CD4-positive, alpha-beta T cell treated with Interleukin-21 for 1 hour (primary cell): ENCODE data around the gene RCSD1.
A peak's percentile ranks its signal among the peaks of the same experiment; 100 is the strongest.
"Not testable (repeated sequence)": the region's sequence is repeated elsewhere in the genome, so short reads cannot be mapped to it uniquely, and the experiment has no call there.

Experiments
- DNase-seq: peaks from one replicate; pipeline ENCODE4 v3.0.0-alpha.2; 2020

RCSD1 gene

DNA sequence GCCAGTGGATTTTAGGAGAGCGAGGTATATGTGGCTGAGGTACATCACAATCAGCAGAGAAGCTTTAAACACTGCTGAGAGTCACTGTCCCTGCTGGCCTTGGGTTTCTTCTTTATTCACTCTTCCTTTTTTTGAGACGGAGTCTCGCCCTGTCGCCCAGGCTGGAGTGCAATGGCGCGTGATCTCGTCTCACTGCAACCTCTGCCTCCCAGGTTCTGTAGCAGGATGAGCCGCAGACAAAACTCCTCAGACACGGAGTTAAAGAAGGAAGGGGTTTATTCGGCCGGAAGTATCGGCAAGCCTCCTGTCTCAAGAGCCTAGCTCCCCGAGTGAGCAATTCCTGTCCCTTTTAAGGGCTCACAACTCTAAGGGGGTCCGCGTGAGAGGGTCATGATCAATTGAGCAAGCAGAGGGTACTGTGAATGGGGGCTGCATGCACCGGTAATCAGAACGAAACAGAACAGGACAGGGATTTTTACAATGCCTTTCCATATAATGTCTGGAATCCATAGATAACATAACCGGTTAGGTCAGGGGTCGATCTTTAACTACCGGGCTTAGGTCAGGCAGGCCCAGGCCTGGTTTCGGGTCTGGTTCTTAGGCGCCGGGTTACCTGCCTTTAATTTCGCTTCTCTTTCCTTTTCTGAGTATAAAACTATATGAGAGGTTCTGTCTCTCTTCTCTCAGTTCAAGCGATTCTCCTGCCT is 89.8 kb downstream of the RCSD1 start:
- not testable (repeated sequence) for DNase-seq

DNA sequence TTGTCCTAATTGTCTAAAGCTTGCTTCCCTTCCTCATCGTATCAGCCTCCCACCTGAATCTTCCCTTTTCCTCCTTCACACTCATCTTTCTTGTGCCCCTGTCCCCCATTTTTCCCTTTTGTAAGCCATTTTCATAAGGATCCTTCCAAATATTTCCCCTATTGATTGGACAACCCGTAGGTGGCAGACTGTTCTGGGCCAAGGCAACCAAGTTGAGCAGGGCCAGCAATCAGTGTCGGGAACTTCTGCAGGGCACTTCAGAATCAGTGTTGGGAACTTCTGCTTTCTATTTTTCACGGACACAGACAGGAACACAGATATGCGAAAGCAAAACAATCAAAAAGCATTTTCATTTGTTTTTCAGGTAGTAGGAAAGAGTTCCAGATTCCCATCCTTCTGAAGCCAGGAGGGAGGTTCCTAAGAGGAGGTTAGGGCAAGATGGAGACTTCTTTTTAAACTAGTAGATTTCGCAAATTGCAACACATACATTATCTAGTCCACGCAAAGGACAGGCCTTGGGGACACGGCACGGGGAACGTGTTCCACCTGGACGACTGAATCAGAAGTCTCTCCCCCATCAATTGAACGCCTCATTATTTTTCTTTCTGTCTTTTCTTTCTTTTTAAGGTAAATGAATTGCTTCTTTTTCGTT is 91.1 kb downstream of the RCSD1 start:
- no peak for DNase-seq

DNA sequence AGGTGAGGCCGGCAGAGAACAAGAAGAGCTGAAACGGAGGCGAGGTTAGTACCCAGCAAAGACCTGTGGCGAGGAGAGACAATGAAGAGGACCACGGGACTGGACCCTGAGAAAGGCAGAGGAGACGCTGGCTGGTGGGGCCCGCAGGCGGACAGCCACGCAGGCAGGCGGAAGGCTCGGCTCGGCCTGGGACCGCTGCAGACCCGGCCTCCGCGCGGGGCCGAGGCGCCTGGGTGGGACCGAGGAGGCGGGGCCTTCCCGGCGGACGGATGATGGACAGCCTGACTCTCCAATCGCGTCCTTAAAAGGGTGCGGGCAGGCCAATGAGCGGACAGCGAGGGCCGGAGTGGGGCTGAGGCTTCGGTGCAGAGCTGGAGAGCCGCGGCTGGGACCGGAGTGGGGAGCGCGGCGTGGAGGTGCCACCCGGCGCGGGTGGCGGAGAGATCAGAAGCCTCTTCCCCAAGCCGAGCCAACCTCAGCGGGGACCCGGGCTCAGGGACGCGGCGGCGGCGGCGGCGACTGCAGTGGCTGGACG is 91.7 kb downstream of the RCSD1 start, which contains the start of gene MPZL1:
Gene MPZL1 (plus strand): TSS at position 366 of the 535 bp plus-strand sequence. CDS start 170 bp downstream, outside the sequence.
- peak; percentile 94 for DNase-seq

GRCh38 chr1:167722152-167722869 is 92.3 kb downstream of the RCSD1 start:
- DNase-seq: no peak

- DNase-seq: no peak
Measured at GRCh38 chr1:167722870-167723251, 92.8 kb downstream of the RCSD1 start.

DNA sequence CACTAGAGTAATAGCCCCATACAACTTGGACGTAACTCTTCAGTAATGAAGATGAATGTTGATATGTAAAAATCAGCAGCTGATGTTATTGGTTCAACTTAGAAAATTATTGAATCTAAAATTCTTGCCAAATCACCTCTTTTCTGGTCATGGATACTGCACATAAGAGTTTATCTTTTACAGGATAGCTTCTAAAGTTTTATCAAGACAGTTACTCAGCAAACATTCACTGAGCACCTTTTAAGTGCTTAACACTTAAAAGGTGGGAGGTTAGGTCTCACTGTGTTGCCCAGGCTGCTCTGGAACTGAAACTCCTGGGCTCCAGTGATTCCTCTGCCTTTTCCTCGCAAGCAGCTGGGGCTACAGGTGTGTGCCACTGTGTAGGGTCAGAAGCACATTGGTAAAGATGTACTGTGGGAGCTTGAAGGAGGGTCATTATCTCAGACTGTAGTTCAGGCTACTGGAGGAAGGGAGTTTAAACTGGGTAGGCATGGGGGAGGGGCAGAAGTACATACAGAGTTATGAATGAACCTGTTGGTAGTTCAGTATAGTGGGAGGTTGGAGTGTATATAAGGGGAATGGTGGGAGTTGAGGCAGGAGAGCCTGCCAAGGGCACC is 93.8 kb downstream of the RCSD1 start:
- DNase-seq: no peak

DNA sequence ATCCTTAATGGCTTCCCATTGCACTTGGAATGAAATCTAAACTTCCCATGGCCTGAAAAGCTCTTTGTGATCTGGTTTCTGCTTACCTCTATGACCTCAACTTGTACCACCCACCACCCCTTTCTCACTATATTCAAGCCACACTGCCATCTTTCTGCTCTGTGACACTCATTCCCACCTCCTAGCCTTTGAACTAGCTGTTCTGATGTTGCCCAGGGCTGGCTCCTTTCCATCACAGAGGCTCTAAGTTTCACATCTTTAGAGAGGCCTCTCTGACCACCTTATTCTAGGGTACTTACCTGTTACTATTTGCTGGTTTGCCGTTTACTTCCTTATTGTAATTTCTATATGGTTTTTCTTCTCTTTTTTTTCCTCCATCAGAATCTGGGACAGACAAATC is 96.0 kb downstream of the RCSD1 start:
- DNase-seq: no peak

DNA sequence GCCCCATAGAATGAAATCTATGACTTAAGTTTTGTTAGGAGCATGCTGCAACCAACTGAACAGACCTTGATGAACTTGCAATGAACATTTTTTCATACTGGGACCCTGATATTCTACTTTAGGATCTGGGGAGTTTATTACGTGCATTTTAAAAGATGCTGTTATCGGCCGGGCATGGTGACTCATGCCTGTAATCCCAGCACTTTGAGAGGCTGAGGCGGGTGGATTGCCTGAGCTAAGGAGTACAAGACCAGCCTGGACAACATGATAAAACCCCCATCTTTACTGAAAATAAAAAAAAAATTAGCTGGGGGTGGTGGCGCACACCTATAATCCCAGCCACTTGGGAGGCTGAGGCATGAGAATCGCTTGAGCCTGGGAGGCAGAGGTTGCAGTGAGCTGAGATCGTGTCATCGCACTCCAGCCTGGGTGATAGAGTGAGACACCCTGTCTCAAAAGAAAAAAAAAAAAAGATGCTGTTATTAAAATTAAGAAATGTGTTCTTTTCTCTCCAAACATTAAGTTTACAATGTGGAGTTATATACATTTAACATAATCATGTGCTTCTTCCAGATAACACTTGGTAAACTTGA is 98.9 kb downstream of the RCSD1 start:
- no peak for DNase-seq

GRCh38 chr1:167734227-167734626 is 104.2 kb downstream of the RCSD1 start:
- no peak for DNase-seq

DNA sequence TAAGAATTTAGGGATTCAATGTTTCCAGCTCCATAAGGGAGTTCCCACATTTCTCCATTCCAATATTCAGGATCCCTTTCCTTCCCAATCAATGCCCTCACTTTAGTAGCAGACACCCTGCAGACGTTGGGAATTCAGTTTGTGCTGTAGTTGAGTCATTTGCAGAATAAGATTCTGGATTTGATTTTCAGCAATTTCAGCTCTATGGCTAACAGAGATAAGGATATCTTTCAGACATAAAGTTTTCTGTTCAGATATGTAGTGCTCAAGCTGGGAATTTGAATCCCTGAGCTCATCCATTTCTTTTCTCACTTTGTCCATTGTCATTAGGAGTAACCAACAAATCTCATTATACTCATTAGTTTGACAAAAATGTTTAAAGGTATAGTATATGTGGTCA is 104.8 kb downstream of the RCSD1 start:
- no peak for DNase-seq

- no peak for DNase-seq
Measured at GRCh38 chr1:167737169-167737568, 107.1 kb downstream of the RCSD1 start.

DNA sequence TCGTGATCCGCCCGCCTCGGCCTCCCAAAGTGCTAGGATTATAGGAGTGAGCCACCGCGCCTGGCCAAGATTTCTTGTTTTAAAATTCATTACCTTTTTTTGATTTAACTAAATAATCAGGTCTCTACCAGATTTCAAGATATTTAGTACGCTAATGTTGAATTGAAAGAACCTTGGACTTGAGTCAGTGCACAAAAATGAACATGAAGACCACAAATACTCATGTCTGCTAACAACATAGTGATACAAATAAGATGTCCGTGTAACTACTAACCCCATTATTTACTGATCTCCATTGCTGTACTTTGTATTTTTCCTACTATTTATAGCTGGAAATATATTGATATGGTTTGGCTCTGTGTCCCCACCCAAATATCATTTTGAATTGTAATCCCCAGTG is 108.1 kb downstream of the RCSD1 start:
- DNase-seq: no peak

- no peak for DNase-seq
Measured at GRCh38 chr1:167739752-167740151, 109.7 kb downstream of the RCSD1 start.

- DNase-seq: not testable (repeated sequence)
Measured at GRCh38 chr1:167741103-167741502, 111.1 kb downstream of the RCSD1 start.

- DNase-seq: not testable (repeated sequence)
Measured at GRCh38 chr1:167742392-167743057, 112.5 kb downstream of the RCSD1 start.

- DNase-seq: no peak
Measured at GRCh38 chr1:167744901-167745300, 114.9 kb downstream of the RCSD1 start.

- no peak for DNase-seq
Measured at GRCh38 chr1:167746013-167746672, 116.1 kb downstream of the RCSD1 start.

DNA sequence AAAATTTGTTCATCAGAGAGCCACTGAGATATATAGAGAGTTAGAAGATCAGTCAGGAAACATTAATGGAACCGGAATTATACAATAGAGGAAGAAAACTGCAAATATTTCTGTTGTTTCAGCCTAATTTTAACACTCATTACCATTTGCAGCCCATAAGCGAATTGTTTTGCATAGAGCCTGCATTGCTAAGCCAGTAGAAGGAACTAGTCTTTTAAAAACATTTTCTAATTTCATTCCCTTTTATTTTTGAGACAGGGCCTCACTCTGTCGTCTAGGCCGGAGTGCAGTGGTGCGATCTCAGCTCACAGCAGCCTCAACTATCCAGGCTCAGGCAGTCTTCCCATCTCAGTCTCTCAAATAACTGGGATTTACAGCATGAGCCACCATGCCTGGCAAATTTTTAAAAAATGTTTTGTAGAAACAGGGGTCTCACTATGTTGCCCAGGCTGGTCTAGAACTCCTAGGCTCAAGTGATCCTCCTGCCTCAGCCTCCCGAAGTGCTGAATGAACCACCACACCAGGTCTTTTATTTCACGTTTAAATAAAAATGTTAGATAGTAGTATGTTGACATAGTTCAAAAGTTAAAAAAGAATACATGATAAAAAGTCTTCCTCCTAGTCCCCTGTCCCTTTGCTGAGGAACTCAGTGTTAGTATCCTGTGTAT is 117.1 kb downstream of the RCSD1 start:
- no peak for DNase-seq

DNA sequence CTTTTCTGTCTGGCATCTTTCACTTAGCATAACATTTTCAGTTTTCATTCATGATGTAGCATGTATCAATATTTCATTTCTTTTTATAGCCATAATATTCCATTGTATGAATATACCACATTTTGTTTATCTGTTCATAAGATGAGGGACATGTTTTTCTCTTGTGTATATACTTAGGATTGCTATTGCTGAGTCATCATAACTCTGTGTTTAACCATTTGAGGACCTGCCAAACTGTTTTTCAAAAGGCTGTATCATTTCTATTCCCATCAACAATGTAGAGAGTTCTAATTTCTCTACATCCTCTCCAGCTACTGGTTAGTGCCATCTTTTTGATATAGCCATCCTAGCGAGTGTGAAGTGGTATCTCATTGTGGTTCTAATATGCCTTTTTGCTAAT is 118.0 kb downstream of the RCSD1 start:
- no peak for DNase-seq

- no peak for DNase-seq
Measured at GRCh38 chr1:167748906-167749305, 118.9 kb downstream of the RCSD1 start.

DNA sequence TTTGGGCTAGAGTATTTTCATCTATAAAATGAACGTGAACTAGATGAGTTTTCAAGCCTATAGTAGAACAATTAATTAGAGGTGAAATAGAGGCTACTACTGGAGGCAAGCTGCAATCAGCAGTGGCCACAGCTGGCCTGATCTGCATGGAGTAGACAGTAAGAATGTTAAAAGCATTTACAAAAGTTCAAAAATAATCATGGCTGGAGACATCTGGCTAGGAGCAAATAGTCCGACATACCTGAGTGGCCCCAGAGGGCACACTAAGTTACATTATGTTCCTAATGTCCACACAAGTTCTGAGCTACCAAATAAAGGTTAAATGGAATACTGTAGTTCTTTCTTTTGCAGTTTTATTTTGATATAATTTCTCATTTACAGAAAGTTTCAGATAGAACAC is 119.7 kb downstream of the RCSD1 start:
- no peak for DNase-seq
